ENCODE results near the gene GPR18. TPM values are rescaled to one million over a fixed set of nuclear protein-coding genes. Genes with fewer than 3 reads are reported as not detected.

GPR18 gene
- total RNA-seq, 1 experiment from 2014 or later = not detected

- Histone ChIP-seq H3K18ac (ENCODE audit: insufficient read length, low read depth, low read length) (no peak overlapping the region), H3K79me1 (ENCODE audit: insufficient read depth, low read depth, low read length, poor library complexity, severe bottlenecking) (no peaks in the 10 kb centered on the region), H2BK15ac (ENCODE audit: low read depth, low read length) (no peak overlapping the region), H4K8ac (replicated peaks; ENCODE audit: insufficient read length, low read depth, low read length) (no peak overlapping the region), H3K4me1 (ENCODE audit: insufficient read depth, low read length) (no peaks in the 10 kb centered on the region), H3K27ac (ENCODE audit: insufficient read length, low read depth, low read length) (no peak overlapping the region), H4K5ac (ENCODE audit: insufficient read length, low read depth, low read length) (no peak overlapping the region), H3K79me2 (ENCODE audit: insufficient read depth, low read length) (no peaks in the 10 kb centered on the region), H2BK12ac (ENCODE audit: insufficient read length, low read depth, low read length) (no peak overlapping the region), H3K4ac (ENCODE audit: low read depth, low read length) (no peak overlapping the region), H2AK5ac (ENCODE audit: insufficient read length, low read length) (no peak overlapping the region), H2BK120ac (ENCODE audit: low read depth, low read length, poor library complexity, severe bottlenecking) (no peak overlapping the region), H3K9me3 (ENCODE audit: control insufficient read depth, low read depth, low read length) (no peaks in the 10 kb centered on the region), H3K27me3 (ENCODE audit: insufficient read depth, low read length) (no peaks in the 10 kb centered on the region), H3T11ph (ENCODE audit: low read length) (no peak overlapping the region), H2AFZ (ENCODE audit: low read length) (no peak overlapping the region), H4K91ac (ENCODE audit: insufficient read length, low read depth, low read length) (no peak overlapping the region), H4K20me1 (ENCODE audit: control insufficient read depth, insufficient read depth, insufficient read length) (peaks cover 2% of the 10 kb centered on the region), H3K14ac (ENCODE audit: insufficient read depth, low read length) (no peak overlapping the region), H3K9ac (ENCODE audit: extremely low read depth, insufficient read length, low read length) (peak overlapping the region; percentile 23), H3K23ac (ENCODE audit: insufficient read length, low read depth, low read length) (no peak overlapping the region), H2BK5ac (ENCODE audit: insufficient read length, low read length) (no peak overlapping the region), H2BK20ac (ENCODE audit: low read depth, low read length, poor library complexity, severe bottlenecking) (no peak overlapping the region), H3K56ac (ENCODE audit: insufficient read length, low read depth, low read length) (no peak overlapping the region), H3K23me2 (ENCODE audit: insufficient read length, low read depth, low read length, poor library complexity, severe bottlenecking) (no peaks in the 10 kb centered on the region), H3K4me2 (ENCODE audit: insufficient read depth, insufficient read length, low read length) (no peak overlapping the region)
- TF ChIP-seq, protein P1, sequence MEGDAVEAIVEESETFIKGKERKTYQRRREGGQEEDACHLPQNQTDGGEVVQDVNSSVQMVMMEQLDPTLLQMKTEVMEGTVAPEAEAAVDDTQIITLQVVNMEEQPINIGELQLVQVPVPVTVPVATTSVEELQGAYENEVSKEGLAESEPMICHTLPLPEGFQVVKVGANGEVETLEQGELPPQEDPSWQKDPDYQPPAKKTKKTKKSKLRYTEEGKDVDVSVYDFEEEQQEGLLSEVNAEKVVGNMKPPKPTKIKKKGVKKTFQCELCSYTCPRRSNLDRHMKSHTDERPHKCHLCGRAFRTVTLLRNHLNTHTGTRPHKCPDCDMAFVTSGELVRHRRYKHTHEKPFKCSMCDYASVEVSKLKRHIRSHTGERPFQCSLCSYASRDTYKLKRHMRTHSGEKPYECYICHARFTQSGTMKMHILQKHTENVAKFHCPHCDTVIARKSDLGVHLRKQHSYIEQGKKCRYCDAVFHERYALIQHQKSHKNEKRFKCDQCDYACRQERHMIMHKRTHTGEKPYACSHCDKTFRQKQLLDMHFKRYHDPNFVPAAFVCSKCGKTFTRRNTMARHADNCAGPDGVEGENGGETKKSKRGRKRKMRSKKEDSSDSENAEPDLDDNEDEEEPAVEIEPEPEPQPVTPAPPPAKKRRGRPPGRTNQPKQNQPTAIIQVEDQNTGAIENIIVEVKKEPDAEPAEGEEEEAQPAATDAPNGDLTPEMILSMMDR (conservative IDR thresholded peaks at IDR 0.05) = no peak
- Mint-ChIP-seq H3K9me3 (no peaks in the 10 kb centered on the region), H3K27ac (no peak overlapping the region), H3K4me3 (no peak overlapping the region), H3K4me1 (peaks cover 4 to 8% of the 10 kb centered on the region in 2 experiments; a peak in 2 of 4 replicates), H3K36me3 (ENCODE audit: insufficient read depth in 1 of 3, low read depth in 3 of 3) (peaks cover 2 to 12% (median 7%) of the 10 kb centered on the region in 3 experiments; a peak in 5 of 7 replicates), H3K27me3 (ENCODE audit: low read depth) (no peaks in the 10 kb centered on the region)
- no peak for DNase-seq
- no CpG with 5 or more reads among the region's 3 CpGs for WGBS (ENCODE audit: extremely low coverage, insufficient read length, low lambda C conversion rate)
These were observed 1.5 kb downstream of the GPR18 start for GRCh38 chr13:99256709-99257108.

Measured in H9 (cell line).